Fibroblast of lung (primary cell): Measurements from ENCODE around the gene PRDM16. TPM values are rescaled to one million over a fixed set of nuclear protein-coding genes. Genes with fewer than 3 reads are reported as not detected.

Source experiments
- DNase-seq, 2 donors: peaks; one replicate each; pipeline versions ENCODE4 v3.0.0 to v3.0.0-alpha.2; 2010; ENCODE audit warnings: low read depth in 2 of 2
- H2AFZ ChIP-seq: 2 replicates; pipeline ENCODE4 v1.5.1; 2012; ENCODE audit warnings: low read length, control low read depth, inconsistent platforms
- H3K27ac ChIP-seq: 2 replicates; pipeline ENCODE4 v1.5.1; 2011; ENCODE audit warnings: low read length, control low read depth; ENCODE audit not compliant: insufficient read depth
- H3K27me3 ChIP-seq: 2 replicates; pipeline ENCODE4 v1.5.1; 2011; ENCODE audit warnings: mild to moderate bottlenecking, low read length; ENCODE audit not compliant: control insufficient read depth, insufficient read depth
- H3K36me3 ChIP-seq: 2 replicates; pipeline ENCODE4 v1.5.1; 2011; ENCODE audit warnings: low read length; ENCODE audit not compliant: control insufficient read depth, insufficient read depth
- H3K4me1 ChIP-seq: 2 replicates; pipeline ENCODE4 v1.5.1; 2011; ENCODE audit warnings: low read length; ENCODE audit not compliant: control insufficient read depth, insufficient read depth; ENCODE audit errors: extremely low read depth
- H3K4me2 ChIP-seq: 2 replicates; pipeline ENCODE4 v1.5.1; 2011; ENCODE audit warnings: low read length, control low read depth; ENCODE audit not compliant: insufficient read depth; ENCODE audit errors: extremely low read depth
- H3K4me3 ChIP-seq, 4 experiments: fragments of 200-600 bp in 1 of 4; sonication (generic) in 1 of 4; replicated peaks in 1 of 4; 2 replicates each; pipeline ENCODE4 v1.5.1; 2011 to 2016; ENCODE audit warnings: low read length in 4 of 4, low read depth in 3 of 4, mild to moderate bottlenecking in 3 of 4, control low read depth in 2 of 4, inconsistent platforms in 1 of 4, mixed read lengths in 1 of 4; ENCODE audit not compliant: insufficient read depth in 1 of 4; ENCODE audit errors: control extremely low read depth in 1 of 4
- H3K79me2 ChIP-seq: 2 replicates; pipeline ENCODE4 v1.5.1; 2012; ENCODE audit warnings: mild to moderate bottlenecking, low read length, inconsistent platforms; ENCODE audit not compliant: control insufficient read depth, insufficient read depth
- H3K9ac ChIP-seq: 2 replicates; pipeline ENCODE4 v1.5.1; 2011; ENCODE audit warnings: mild to moderate bottlenecking, low read length, control low read depth; ENCODE audit not compliant: insufficient read depth
- H3K9me3 ChIP-seq: 2 replicates; pipeline ENCODE4 v1.5.1; 2012; ENCODE audit warnings: low read depth, low read length; ENCODE audit not compliant: control insufficient read depth, insufficient read depth
- H4K20me1 ChIP-seq: 2 replicates; pipeline ENCODE4 v1.5.1; 2011; ENCODE audit warnings: low read length; ENCODE audit not compliant: control insufficient read depth, insufficient read depth; ENCODE audit errors: extremely low read depth
- EZH2 ChIP-seq: IDR thresholded peaks from 2 replicates; pipeline ENCODE4 v1.5.1; 2012; ENCODE audit warnings: low read length, control low read depth, mild to moderate bottlenecking; ENCODE audit errors: missing control alignments
- polyA plus RNA-seq, 2 donors: library from polyadenylated mRNA; depleted of rRNA in 1 of 2; stranded (reverse) in 1 of 2; unstranded in 1 of 2; fragments of >200 nt; gene quantifications; 2 replicates each; pipeline ENCODE4 v1.2.1, GENCODE V29; 2011 to 2012; ENCODE audit warnings: missing spikeins in 1 of 2
- total RNA-seq: library from RNA; depleted of rRNA; stranded (reverse); fragments of >200 nt; gene quantifications from 2 replicates; pipeline ENCODE4 v1.2.1, GENCODE V29; 2014
- TF ChIP-seq, protein P1 (sequence below), 2 donors: IDR thresholded peaks in 1 of 2; conservative IDR thresholded peaks in 1 of 2; 1 replicate in 1 of 2; 2 replicates in 1 of 2; pipeline ENCODE4 v1.5.1; 2011 to 2012; ENCODE audit warnings: low read length in 2 of 2, control low read depth in 1 of 2, inconsistent platforms in 1 of 2, low read depth in 1 of 2, mild to moderate bottlenecking in 1 of 2

PRDM16 gene
- total and polyA plus RNA-seq, 2 donors (not counting 1 experiment from before 2014, with no cell fraction given), result 0.30 to 1.8 TPM

- Histone ChIP-seq H4K20me1 (no peaks in the 10 kb centered on the region), H3K36me3 (no peaks in the 10 kb centered on the region), H3K9me3 (no peaks in the 10 kb centered on the region), H3K27me3 (no peaks in the 10 kb centered on the region), H3K4me2 (no peak overlapping the region), H3K9ac (no peak overlapping the region), H3K4me1 (no peaks in the 10 kb centered on the region), H3K27ac (no peak overlapping the region), H3K4me3 (no peak overlapping the region), H3K79me2 (no peaks in the 10 kb centered on the region), H2AFZ (no peak overlapping the region)
- TF ChIP-seq EZH2, result no peak
- TF ChIP-seq, protein P1, sequence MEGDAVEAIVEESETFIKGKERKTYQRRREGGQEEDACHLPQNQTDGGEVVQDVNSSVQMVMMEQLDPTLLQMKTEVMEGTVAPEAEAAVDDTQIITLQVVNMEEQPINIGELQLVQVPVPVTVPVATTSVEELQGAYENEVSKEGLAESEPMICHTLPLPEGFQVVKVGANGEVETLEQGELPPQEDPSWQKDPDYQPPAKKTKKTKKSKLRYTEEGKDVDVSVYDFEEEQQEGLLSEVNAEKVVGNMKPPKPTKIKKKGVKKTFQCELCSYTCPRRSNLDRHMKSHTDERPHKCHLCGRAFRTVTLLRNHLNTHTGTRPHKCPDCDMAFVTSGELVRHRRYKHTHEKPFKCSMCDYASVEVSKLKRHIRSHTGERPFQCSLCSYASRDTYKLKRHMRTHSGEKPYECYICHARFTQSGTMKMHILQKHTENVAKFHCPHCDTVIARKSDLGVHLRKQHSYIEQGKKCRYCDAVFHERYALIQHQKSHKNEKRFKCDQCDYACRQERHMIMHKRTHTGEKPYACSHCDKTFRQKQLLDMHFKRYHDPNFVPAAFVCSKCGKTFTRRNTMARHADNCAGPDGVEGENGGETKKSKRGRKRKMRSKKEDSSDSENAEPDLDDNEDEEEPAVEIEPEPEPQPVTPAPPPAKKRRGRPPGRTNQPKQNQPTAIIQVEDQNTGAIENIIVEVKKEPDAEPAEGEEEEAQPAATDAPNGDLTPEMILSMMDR (conservative IDR thresholded peaks at IDR 0.05 in 1 of 2, IDR thresholded peaks at IDR 0.05 in 1 of 2; ENCODE audit: low read depth in 1 of 2, low read length in 2 of 2), result no peak
- no peak for DNase-seq
These were observed 73.2 kb downstream of the PRDM16 start for GRCh38 chr1:3142236-3142635.

- no peak overlapping the region for H3K9ac ChIP-seq
- no peaks in the 10 kb centered on the region for H4K20me1 ChIP-seq
- H3K79me2 ChIP-seq, result no peaks in the 10 kb centered on the region
- no peak overlapping the region for H3K27ac ChIP-seq
- DNase-seq, result no peak
- H3K36me3 ChIP-seq, result no peaks in the 10 kb centered on the region
- H3K4me3 ChIP-seq, result no peak overlapping the region
- no peak overlapping the region for H2AFZ ChIP-seq
- no peaks in the 10 kb centered on the region for H3K27me3 ChIP-seq
- no peaks in the 10 kb centered on the region for H3K4me1 ChIP-seq
- H3K4me2 ChIP-seq, result no peak overlapping the region
- TF ChIP-seq EZH2, result no peak
- TF ChIP-seq, protein P1 (conservative IDR thresholded peaks at IDR 0.05 in 1 of 2, IDR thresholded peaks at IDR 0.05 in 1 of 2; ENCODE audit: low read depth in 1 of 2, low read length in 2 of 2), result no peak
- H3K9me3 ChIP-seq, result no peaks in the 10 kb centered on the region
These were observed 73.7 kb downstream of the PRDM16 start for GRCh38 chr1:3142751-3143150.

DNA sequence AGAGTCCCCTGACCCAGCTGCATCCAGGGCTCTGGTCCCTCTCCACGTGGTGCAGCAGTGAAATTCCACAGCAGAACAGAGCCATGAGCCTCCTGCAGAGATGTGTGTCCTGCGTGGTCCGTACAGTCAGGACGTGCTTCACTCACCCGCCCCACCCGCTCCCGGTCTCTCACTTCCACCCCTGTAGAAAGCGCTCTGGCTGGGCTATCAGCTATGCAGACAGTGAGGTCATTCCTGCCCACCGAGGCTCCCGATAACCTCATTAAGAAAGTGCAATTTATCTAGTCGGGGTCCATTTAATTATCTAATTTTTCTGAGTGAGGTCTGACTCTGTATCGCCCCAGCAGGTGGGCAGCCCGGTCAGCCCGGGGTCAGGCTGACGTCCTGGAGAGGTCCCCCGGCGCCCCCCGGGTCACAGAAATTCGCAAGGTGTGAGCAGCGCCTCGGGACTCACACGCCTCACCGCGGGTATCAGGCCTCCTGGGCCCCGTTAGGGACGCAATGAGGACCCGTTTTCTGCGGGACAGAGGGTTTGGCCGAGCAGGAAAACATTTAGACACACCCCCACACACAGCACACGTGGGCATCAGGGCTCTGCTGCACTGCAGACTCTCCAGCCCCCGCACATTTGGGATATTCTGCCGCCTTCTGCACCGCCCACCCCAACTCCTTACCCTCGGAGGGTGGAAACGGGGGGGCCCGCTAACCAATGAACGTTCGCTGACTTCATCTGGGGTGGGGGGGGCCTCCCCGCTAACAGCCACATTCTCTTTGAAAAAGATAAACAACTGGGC is 76.7 kb downstream of the PRDM16 start:
- Histone ChIP-seq H3K27me3 (no peaks in the 10 kb centered on the region), H3K9ac (no peak overlapping the region), H3K79me2 (no peaks in the 10 kb centered on the region), H3K4me3 (no peak overlapping the region), H2AFZ (no peak overlapping the region), H3K9me3 (no peaks in the 10 kb centered on the region), H3K4me1 (no peaks in the 10 kb centered on the region), H3K27ac (no peak overlapping the region), H3K4me2 (no peak overlapping the region), H4K20me1 (no peaks in the 10 kb centered on the region), H3K36me3 (no peaks in the 10 kb centered on the region)
- no peak for DNase-seq
- TF ChIP-seq, protein P1 (conservative IDR thresholded peaks at IDR 0.05 in 1 of 2, IDR thresholded peaks at IDR 0.05 in 1 of 2; ENCODE audit: low read depth in 1 of 2, low read length in 2 of 2), result no peak
- no peak for TF ChIP-seq EZH2
